Measurements from ENCODE around the gene SNTN. TPM values are rescaled to one million over a fixed set of nuclear protein-coding genes. Genes with fewer than 3 reads are reported as not detected.

SNTN gene
- total RNA-seq, 4 donors from 2014 or later: not detected

GRCh38 chr3:63662500-63662899, 10.0 kb downstream of the SNTN start:
- TF ChIP-seq POLR2AphosphoS5 (IDR thresholded peaks at IDR 0.05) (no peak), EP300 (IDR thresholded peaks at IDR 0.05) (no peak), POLR2A (IDR thresholded peaks at IDR 0.05) (no peak)
- TF ChIP-seq, protein P1, sequence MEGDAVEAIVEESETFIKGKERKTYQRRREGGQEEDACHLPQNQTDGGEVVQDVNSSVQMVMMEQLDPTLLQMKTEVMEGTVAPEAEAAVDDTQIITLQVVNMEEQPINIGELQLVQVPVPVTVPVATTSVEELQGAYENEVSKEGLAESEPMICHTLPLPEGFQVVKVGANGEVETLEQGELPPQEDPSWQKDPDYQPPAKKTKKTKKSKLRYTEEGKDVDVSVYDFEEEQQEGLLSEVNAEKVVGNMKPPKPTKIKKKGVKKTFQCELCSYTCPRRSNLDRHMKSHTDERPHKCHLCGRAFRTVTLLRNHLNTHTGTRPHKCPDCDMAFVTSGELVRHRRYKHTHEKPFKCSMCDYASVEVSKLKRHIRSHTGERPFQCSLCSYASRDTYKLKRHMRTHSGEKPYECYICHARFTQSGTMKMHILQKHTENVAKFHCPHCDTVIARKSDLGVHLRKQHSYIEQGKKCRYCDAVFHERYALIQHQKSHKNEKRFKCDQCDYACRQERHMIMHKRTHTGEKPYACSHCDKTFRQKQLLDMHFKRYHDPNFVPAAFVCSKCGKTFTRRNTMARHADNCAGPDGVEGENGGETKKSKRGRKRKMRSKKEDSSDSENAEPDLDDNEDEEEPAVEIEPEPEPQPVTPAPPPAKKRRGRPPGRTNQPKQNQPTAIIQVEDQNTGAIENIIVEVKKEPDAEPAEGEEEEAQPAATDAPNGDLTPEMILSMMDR (IDR thresholded peaks at IDR 0.05): no peak
- no peak overlapping the region for H3K27ac ChIP-seq
- H3K4me1 ChIP-seq: no peaks in the 10 kb centered on the region
- no peaks in the 10 kb centered on the region for H3K27me3 ChIP-seq
- no peak overlapping the region for H3K4me3 ChIP-seq
- no peak for ATAC-seq
- H3K36me3 ChIP-seq: no peaks in the 10 kb centered on the region
- no peaks in the 10 kb centered on the region for H3K9me3 ChIP-seq

GRCh38 chr3:63670544-63670943, 18.1 kb downstream of the SNTN start:
- TF ChIP-seq POLR2AphosphoS5 (IDR thresholded peaks at IDR 0.05) (no peak), EP300 (IDR thresholded peaks at IDR 0.05) (no peak), POLR2A (IDR thresholded peaks at IDR 0.05) (no peak)
- TF ChIP-seq, protein P1 (IDR thresholded peaks at IDR 0.05): no peak
- 91% methylated on average over 6 of the region's 7 CpGs; no CpG with 5 or more reads in 1 of the 2 donors for WGBS, 2 donors (ENCODE audit: low coverage in 1 of 2)

DNA sequence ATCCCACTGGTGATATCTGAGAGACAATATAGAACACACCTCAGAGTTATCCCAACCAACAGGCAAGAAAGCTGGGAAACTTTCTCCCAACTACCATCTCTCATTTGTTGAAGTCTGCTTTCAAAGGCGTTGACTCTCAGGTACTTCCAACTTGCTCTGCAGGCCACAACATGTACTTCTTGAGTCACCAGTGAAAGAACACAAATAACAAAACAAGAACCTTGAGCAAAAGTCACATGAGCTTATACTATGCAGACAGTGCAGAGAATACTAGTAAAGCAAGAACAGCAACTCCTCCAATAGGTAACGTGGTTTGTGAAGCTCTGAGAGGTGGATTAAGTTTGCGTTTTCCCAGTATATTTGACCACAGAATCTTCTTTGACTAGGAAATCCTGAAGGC, 20.6 kb downstream of the SNTN start:
- 81 to 94% methylated on average over 3 of the region's 3 CpGs for WGBS, 2 donors (ENCODE audit: low coverage in 1 of 2)
- no peak overlapping the region for H3K27ac ChIP-seq
- H3K4me1 ChIP-seq: no peaks in the 10 kb centered on the region
- ATAC-seq: no peak
- H3K27me3 ChIP-seq: no peaks in the 10 kb centered on the region
- no peaks in the 10 kb centered on the region for H3K9me3 ChIP-seq
- no peak for TF ChIP-seq EP300 (IDR thresholded peaks at IDR 0.05)
- no peak for TF ChIP-seq POLR2A (IDR thresholded peaks at IDR 0.05)
- no peak for TF ChIP-seq POLR2AphosphoS5 (IDR thresholded peaks at IDR 0.05)
- TF ChIP-seq, protein P1 (IDR thresholded peaks at IDR 0.05): no peak
- no peaks in the 10 kb centered on the region for H3K36me3 ChIP-seq
- no peak overlapping the region for H3K4me3 ChIP-seq

More at GRCh38 chr3:63670544-63670943, 18.1 kb downstream of the SNTN start:
- no peaks in the 10 kb centered on the region for H3K36me3 ChIP-seq
- ATAC-seq: no peak
- no peaks in the 10 kb centered on the region for H3K4me1 ChIP-seq
- no peak overlapping the region for H3K4me3 ChIP-seq
- H3K27me3 ChIP-seq: no peaks in the 10 kb centered on the region
- H3K9me3 ChIP-seq: no peaks in the 10 kb centered on the region
- no peak overlapping the region for H3K27ac ChIP-seq

DNA sequence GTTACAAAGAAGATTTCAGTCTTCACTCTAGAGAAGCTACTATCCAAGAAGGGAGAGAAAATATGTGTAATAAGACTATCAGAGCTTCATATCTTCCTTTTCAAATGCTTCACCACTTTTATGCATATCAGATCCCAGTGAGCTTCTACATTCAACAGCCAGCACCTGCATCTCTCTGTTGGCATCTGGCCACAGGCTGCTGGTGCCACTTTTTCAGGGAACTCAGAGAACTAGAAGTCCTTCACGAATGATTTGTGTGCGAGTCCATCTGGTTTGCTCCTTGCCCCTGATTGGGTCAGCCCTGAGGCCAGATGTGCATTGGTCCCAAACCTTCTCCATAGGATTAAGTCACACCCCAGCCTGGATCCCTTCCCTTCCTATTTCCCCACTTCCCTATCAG, 22.1 kb downstream of the SNTN start:
- H3K9me3 ChIP-seq: no peaks in the 10 kb centered on the region
- no peaks in the 10 kb centered on the region for H3K27me3 ChIP-seq
- H3K4me3 ChIP-seq: no peak overlapping the region
- TF ChIP-seq POLR2A (IDR thresholded peaks at IDR 0.05): no peak
- TF ChIP-seq, protein P1 (IDR thresholded peaks at IDR 0.05): no peak
- TF ChIP-seq POLR2AphosphoS5 (IDR thresholded peaks at IDR 0.05): no peak
- TF ChIP-seq EP300 (IDR thresholded peaks at IDR 0.05): no peak
- no peak overlapping the region for H3K27ac ChIP-seq
- H3K4me1 ChIP-seq: no peaks in the 10 kb centered on the region
- no peaks in the 10 kb centered on the region for H3K36me3 ChIP-seq
- 57 to 85% methylated on average over 2 of the region's 2 CpGs for WGBS, 2 donors (ENCODE audit: low coverage in 1 of 2)
- ATAC-seq: no peak

DNA sequence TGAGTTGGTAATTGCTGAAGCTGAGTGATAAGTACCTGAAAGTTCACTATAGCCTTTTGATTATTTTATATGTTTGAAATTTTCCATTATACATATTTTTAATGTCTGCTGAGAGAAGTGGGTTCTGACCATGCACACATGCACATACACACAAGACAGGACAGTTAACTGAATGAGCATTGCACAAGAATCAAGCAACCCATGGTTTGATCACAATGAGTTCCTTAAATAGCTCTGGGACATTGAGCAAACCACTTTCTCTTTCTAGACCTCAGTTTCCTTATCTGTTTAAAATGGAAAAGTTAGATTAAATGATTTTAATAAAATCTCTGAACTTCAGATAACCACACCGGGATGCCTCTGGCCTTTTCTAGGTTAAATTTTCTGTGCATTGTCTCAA, 26.7 kb downstream of the SNTN start:
- no peak for ATAC-seq
- H3K27ac ChIP-seq: no peak overlapping the region
- no peak for TF ChIP-seq POLR2A (IDR thresholded peaks at IDR 0.05)
- TF ChIP-seq POLR2AphosphoS5 (IDR thresholded peaks at IDR 0.05): no peak
- TF ChIP-seq EP300 (IDR thresholded peaks at IDR 0.05): no peak
- TF ChIP-seq, protein P1 (IDR thresholded peaks at IDR 0.05): no peak
- no peaks in the 10 kb centered on the region for H3K36me3 ChIP-seq
- no peaks in the 10 kb centered on the region for H3K4me1 ChIP-seq
- 77 to 92% methylated on average over 1 of the region's 1 CpG for WGBS, 2 donors (ENCODE audit: low coverage in 1 of 2)
- no peaks in the 10 kb centered on the region for H3K9me3 ChIP-seq
- no peaks in the 10 kb centered on the region for H3K27me3 ChIP-seq
- no peak overlapping the region for H3K4me3 ChIP-seq

Measured in gastroesophageal sphincter (tissue), 4 donors.